Small intestine (tissue), 7 donors: ENCODE data around the gene BATF3. TPM values are rescaled to one million over a fixed set of nuclear protein-coding genes. Genes with fewer than 3 reads are reported as not detected.
"Not testable (repeated sequence)": the region's sequence is repeated elsewhere in the genome, so short reads cannot be mapped to it uniquely, and the experiment has no call there.

Experiments
- DNase-seq, 2 donors: peaks; one replicate each; pipeline versions ENCODE4 v3.0.0 to v3.0.0-alpha.2; 2013
- FAIRE-seq: peaks from 2 replicates; lab custom pipeline; 2012; peaks lifted over from hg19 to GRCh38; lab: Jason Lieb, UNC
- H3K27ac ChIP-seq, 3 donors: one replicate each; pipeline ENCODE4 v1.5.1; 2013; ENCODE audit warnings: low read length in 2 of 3, mild to moderate bottlenecking in 2 of 3, control low read depth in 1 of 3, inconsistent platforms in 1 of 3, low read depth in 1 of 3, moderate library complexity in 1 of 3
- H3K27me3 ChIP-seq, 3 donors: one replicate each; pipeline ENCODE4 v1.6.1; 2013; ENCODE audit warnings: low read length in 3 of 3, inconsistent platforms in 1 of 3; ENCODE audit not compliant: control insufficient read depth in 3 of 3, insufficient read depth in 3 of 3
- H3K36me3 ChIP-seq, 3 donors: one replicate each; pipeline ENCODE4 v1.6.1; 2013; ENCODE audit warnings: low read length in 3 of 3, inconsistent platforms in 1 of 3, low read depth in 1 of 3, mild to moderate bottlenecking in 1 of 3, moderate library complexity in 1 of 3; ENCODE audit not compliant: control insufficient read depth in 3 of 3, insufficient read depth in 2 of 3
- H3K4me1 ChIP-seq, 3 donors: one replicate each; pipeline ENCODE4 v1.6.1; 2013; ENCODE audit warnings: low read length in 2 of 3, inconsistent platforms in 1 of 3, low read depth in 1 of 3, mild to moderate bottlenecking in 1 of 3, moderate library complexity in 1 of 3; ENCODE audit not compliant: control insufficient read depth in 3 of 3, insufficient read depth in 2 of 3
- H3K4me3 ChIP-seq, 3 donors: one replicate each; pipeline ENCODE4 v1.5.1; 2013; ENCODE audit warnings: low read length in 3 of 3, control low read depth in 1 of 3, inconsistent platforms in 1 of 3, low read depth in 1 of 3, mild to moderate bottlenecking in 1 of 3, moderate library complexity in 1 of 3
- H3K9me3 ChIP-seq, 2 donors: one replicate each; pipeline ENCODE4 v1.6.1; 2013; ENCODE audit warnings: low read depth in 1 of 2, low read length in 1 of 2; ENCODE audit not compliant: control insufficient read depth in 2 of 2, insufficient read depth in 1 of 2
- WGBS, 3 donors: extraction: QIAGEN DNeasy Blood & Tissue Kit; methylation state at CpG; one replicate each; pipeline ENCODE4 v1.1.7; 2013; 5-methylcytosine and 5-hydroxymethylcytosine counted together
- polyA plus RNA-seq, 4 donors: library from polyadenylated mRNA; stranded (reverse) in 3 of 4; unstranded in 1 of 4; fragments of 200-250 nt in 3 of 4; fragments of 120-200 nt in 1 of 4; gene quantifications; one replicate each; pipeline versions ENCODE4 v1.2.1 to v1.2.3, GENCODE V29; 2013
- donor health status: healthy with polysubstance abuse.
- donor health status: control.
- donor health status: control.
- donor health status: Bipolar disorder and iron deficiency.
- donor health status: healthy.

BATF3 gene
- polyA plus RNA-seq, 4 donors: 1.5 to 3.8 (median 3.6) TPM; not detected in 1

DNA sequence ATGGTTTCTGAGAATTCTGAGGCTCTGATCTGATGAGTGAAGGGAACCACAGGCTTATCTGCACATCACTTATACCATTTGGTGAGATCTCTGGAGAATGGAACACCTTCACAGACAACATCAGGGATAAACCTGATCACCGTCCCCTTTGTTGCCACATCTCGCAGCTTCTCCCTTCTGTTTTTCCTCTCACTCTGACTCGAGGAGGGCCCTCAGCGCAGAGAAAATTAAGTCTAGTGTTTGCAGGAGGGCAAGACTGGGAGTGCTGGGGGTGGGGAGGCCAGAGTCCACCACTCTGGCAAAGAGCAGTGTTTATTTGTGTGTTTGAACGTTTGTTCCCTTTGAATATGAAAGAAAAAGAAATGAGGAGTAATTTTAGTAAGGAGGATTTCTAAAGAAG, 29.0 kb upstream of the BATF3 start:
- Histone ChIP-seq H3K4me1 (peaks cover 0 to 13% (median 4%) of the 10 kb centered on the region in 3 donors), H3K4me3 (no peak overlapping the region), H3K9me3 (peaks cover 0 to 3% of the 10 kb centered on the region in 2 donors), H3K36me3 (peaks cover 0 to 15% (median 0%) of the 10 kb centered on the region in 3 donors), H3K27me3 (no peaks in the 10 kb centered on the region), H3K27ac (peak overlapping the region in 1 of 3 donors; percentile 56)
- FAIRE-seq (no peak), DNase-seq (peak; percentile 63 to 82)
- 9 to 44% (median 33%) methylated on average over 5 of the region's 5 CpGs for WGBS, 3 donors

DNA sequence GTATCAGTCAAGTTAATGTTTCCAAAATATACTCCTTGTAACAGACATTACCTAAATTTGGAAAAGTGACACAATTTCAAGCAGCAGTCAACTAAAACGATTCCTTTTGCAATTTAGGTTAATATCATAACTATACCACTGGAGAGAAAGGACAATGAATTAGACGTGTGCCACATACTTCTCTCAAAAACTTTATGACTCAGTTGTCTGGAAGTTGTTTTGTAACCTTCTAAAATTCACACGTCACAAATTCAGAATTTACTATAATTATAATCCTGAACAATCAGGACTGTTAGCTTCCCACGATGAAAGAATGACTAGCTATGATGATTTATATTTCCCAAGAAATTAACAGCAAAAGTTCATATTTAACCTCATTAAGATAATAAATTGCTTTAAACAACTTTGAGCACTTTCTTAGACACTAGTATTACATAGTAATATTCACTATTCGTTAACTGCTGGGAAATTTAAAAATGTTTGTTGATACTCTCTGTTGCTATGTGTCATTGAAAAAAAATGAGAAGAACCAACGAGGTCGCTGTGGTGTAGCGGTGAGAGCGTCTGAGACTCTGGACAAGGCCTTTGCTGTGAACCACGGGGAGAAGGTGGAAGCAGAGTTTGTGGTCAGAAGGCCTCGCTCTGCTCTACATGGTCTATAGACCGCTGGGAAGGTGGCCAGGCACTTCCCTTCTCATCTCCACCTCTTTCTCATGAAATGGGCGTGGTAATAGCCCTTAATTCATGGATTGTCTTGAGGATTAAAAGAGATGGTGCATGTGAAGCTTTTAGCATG, 27.9 kb upstream of the BATF3 start:
- Histone ChIP-seq H3K9me3 (peaks cover 0 to 3% of the 10 kb centered on the region in 2 donors), H3K36me3 (peaks cover 0 to 12% (median 0%) of the 10 kb centered on the region in 3 donors), H3K27me3 (no peaks in the 10 kb centered on the region), H3K4me3 (no peak overlapping the region), H3K4me1 (peaks cover 0 to 13% (median 4%) of the 10 kb centered on the region in 3 donors), H3K27ac (peak overlapping the region in 1 of 3 donors; percentile 48)
- 60 to 84% (median 63%) methylated on average over 13 of the region's 13 CpGs for WGBS, 3 donors
- DNase-seq (peak in 1 of 2 donors; percentile 7), FAIRE-seq (no peak)

- not testable (repeated sequence) for H3K4me3 ChIP-seq, H3K27ac ChIP-seq, H3K36me3 ChIP-seq, FAIRE-seq, H3K9me3 ChIP-seq, H3K27me3 ChIP-seq, DNase-seq
- H3K4me1 ChIP-seq: peaks cover 0 to 12% (median 3%) of the 10 kb centered on the region in 3 donors
- WGBS, 3 donors: 93 to 95% (median 94%) methylated on average over 20 to 34 of the region's 34 CpGs
Measured at GRCh38 chr1:212724679-212725078, 25.0 kb upstream of the BATF3 start.

DNA sequence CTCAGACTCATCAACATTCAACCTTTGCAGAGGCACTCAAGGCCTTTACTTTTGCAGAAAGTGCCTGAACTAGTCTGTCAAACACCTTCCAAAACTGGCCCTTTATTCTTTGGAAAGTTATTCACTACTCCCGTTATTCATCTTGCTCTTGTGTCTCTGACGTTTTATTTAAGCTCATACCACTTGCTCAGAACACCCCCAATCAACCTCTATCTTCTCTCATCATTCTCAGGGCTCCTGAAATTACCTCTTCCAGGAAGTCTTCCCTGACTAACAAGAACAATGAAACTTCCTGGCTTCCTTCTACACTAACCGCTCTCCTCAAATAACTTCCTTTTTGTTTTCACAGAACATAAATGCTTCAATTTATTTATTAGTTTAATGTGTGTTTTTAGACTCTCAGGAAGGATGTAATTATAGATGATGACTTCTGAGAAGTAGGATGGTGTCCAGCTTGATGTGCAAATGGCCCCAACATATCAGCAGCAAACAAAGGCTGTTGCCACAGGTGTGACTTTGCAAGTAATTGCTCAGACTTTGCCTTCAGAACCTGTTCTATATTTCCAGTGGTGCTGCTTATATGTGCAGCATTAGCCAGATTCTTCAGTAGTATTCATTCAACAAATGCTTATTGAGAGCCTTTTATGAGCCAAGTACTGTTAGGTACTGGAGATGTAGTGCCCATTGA, 22.8 kb upstream of the BATF3 start:
- 60 to 64% (median 62%) methylated on average over 3 of the region's 3 CpGs for WGBS, 3 donors
- FAIRE-seq (no peak), DNase-seq (no peak)
- H3K36me3 ChIP-seq: peaks cover 0 to 9% (median 0%) of the 10 kb centered on the region in 3 donors
- H3K27me3 ChIP-seq: no peaks in the 10 kb centered on the region
- no peak overlapping the region for H3K4me3 ChIP-seq
- H3K4me1 ChIP-seq: no peaks in the 10 kb centered on the region
- peaks cover 0 to 3% of the 10 kb centered on the region in 2 donors for H3K9me3 ChIP-seq
- H3K27ac ChIP-seq: no peak overlapping the region

- Histone ChIP-seq H3K36me3 (peaks cover 0 to 4% (median 0%) of the 10 kb centered on the region in 3 donors), H3K4me1 (no peaks in the 10 kb centered on the region), H3K27ac (no peak overlapping the region), H3K4me3 (no peak overlapping the region), H3K27me3 (no peaks in the 10 kb centered on the region), H3K9me3 (peaks cover 0 to 3% of the 10 kb centered on the region in 2 donors)
- 57 to 66% (median 61%) methylated on average over 9 of the region's 9 CpGs for WGBS, 3 donors
- no peak for FAIRE-seq
- peak in 1 of 2 donors; percentile 24 for DNase-seq
Measured at GRCh38 chr1:212721388-212722247, 22.0 kb upstream of the BATF3 start.

DNA sequence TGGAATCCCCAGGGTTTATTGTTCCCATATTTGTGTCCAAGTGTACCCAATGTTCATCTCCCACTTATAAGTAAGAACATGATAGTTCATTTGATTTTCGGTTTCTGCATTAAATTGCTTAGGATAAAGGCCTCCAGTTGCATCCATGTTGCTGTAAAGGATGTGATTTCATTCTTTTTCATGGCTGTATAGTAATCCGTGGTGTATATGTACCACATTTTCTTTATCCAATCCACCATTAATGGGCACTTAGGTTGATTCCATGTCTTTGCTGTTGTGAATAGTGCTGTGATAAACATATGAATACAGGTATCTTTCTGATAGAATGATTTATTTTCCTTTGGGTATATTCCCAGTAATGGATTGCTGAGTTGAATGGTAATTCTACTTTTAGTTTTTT, 20.0 kb upstream of the BATF3 start:
- Histone ChIP-seq H3K27me3 (no peaks in the 10 kb centered on the region), H3K27ac (no peak overlapping the region), H3K9me3 (peaks cover 0 to 3% of the 10 kb centered on the region in 2 donors), H3K36me3 (no peaks in the 10 kb centered on the region), H3K4me1 (no peaks in the 10 kb centered on the region), H3K4me3 (no peak overlapping the region)
- DNase-seq: no peak
- no peak for FAIRE-seq
- WGBS, 3 donors: 88 to 93% (median 91%) methylated on average over 2 of the region's 2 CpGs

GRCh38 chr1:212718499-212718898, 18.9 kb upstream of the BATF3 start:
- Histone ChIP-seq H3K4me3 (no peak overlapping the region), H3K27ac (no peak overlapping the region), H3K9me3 (no peaks in the 10 kb centered on the region), H3K4me1 (no peaks in the 10 kb centered on the region), H3K36me3 (no peaks in the 10 kb centered on the region), H3K27me3 (no peaks in the 10 kb centered on the region)
- WGBS, 3 donors: 23 to 42% (median 32%) methylated on average over 4 of the region's 4 CpGs
- no peak for DNase-seq
- FAIRE-seq: no peak

- WGBS, 3 donors: 35 to 60% (median 41%) methylated on average over 1 of the region's 1 CpG
- Histone ChIP-seq H3K4me1 (no peaks in the 10 kb centered on the region), H3K27me3 (no peaks in the 10 kb centered on the region), H3K4me3 (no peak overlapping the region), H3K9me3 (no peaks in the 10 kb centered on the region), H3K27ac (no peak overlapping the region), H3K36me3 (no peaks in the 10 kb centered on the region)
- DNase-seq (no peak), FAIRE-seq (no peak)
Measured at GRCh38 chr1:212716161-212716560, 16.5 kb upstream of the BATF3 start.
